ENCODE measurements around the gene SNED1. TPM values are rescaled to one million over a fixed set of nuclear protein-coding genes. Genes with fewer than 3 reads are reported as not detected.

Gene SNED1
- total and polyA plus RNA-seq, 8 donors: 2.0 to 106 (median 16.0) TPM

- Histone ChIP-seq H3K4me3 (no peak overlapping the region), H3K4me1 (peaks cover 0 to 2% (median 0%) of the 10 kb centered on the region in 4 donors), H3K36me3 (peaks cover 0 to 34% (median 22%) of the 10 kb centered on the region in 4 donors), H3K9me3 (peaks cover 3 to 20% (median 15%) of the 10 kb centered on the region in 4 donors), H3K27ac (no peak overlapping the region), H3K27me3 (no peaks in the 10 kb centered on the region)
- TF ChIP-seq POLR2A (IDR thresholded peaks at IDR 0.05) (no peak), EP300 (IDR thresholded peaks at IDR 0.05) (no peak)
- TF ChIP-seq, protein P1, sequence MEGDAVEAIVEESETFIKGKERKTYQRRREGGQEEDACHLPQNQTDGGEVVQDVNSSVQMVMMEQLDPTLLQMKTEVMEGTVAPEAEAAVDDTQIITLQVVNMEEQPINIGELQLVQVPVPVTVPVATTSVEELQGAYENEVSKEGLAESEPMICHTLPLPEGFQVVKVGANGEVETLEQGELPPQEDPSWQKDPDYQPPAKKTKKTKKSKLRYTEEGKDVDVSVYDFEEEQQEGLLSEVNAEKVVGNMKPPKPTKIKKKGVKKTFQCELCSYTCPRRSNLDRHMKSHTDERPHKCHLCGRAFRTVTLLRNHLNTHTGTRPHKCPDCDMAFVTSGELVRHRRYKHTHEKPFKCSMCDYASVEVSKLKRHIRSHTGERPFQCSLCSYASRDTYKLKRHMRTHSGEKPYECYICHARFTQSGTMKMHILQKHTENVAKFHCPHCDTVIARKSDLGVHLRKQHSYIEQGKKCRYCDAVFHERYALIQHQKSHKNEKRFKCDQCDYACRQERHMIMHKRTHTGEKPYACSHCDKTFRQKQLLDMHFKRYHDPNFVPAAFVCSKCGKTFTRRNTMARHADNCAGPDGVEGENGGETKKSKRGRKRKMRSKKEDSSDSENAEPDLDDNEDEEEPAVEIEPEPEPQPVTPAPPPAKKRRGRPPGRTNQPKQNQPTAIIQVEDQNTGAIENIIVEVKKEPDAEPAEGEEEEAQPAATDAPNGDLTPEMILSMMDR (IDR thresholded peaks at IDR 0.05): no peak
- intact Hi-C loops (cut with DNase I; ENCODE audit: low total_unique reads): no loop called here
- WGBS, 5 donors: 96 to 100% (median 96%) methylated on average over 1 to 15 of the region's 15 CpGs
- no peak for DNase-seq
Measured at GRCh38 chr2:241030333-241030680, 31.9 kb downstream of the SNED1 start.

GRCh38 chr2:241030883-241031282 lies 32.5 kb downstream of the SNED1 start:
- intact Hi-C loops (cut with DNase I; ENCODE audit: low total_unique reads): no loop called here
- Histone ChIP-seq H3K36me3 (peaks cover 0 to 34% (median 22%) of the 10 kb centered on the region in 4 donors), H3K27ac (no peak overlapping the region), H3K4me3 (no peak overlapping the region), H3K4me1 (peaks cover 0 to 8% (median under 1%) of the 10 kb centered on the region in 4 donors), H3K9me3 (peaks cover 3 to 15% (median 10%) of the 10 kb centered on the region in 4 donors), H3K27me3 (peaks cover 0 to 3% (median 0%) of the 10 kb centered on the region in 3 donors)
- no peak for DNase-seq
- TF ChIP-seq, protein P1 (IDR thresholded peaks at IDR 0.05): no peak
- no peak for TF ChIP-seq EP300 (IDR thresholded peaks at IDR 0.05)
- TF ChIP-seq POLR2A (IDR thresholded peaks at IDR 0.05): no peak
- no peak for TF ChIP-seq POLR2AphosphoS5 (IDR thresholded peaks at IDR 0.05)
- WGBS, 5 donors: 93 to 99% (median 94%) methylated on average over 7 of the region's 7 CpGs

DNA sequence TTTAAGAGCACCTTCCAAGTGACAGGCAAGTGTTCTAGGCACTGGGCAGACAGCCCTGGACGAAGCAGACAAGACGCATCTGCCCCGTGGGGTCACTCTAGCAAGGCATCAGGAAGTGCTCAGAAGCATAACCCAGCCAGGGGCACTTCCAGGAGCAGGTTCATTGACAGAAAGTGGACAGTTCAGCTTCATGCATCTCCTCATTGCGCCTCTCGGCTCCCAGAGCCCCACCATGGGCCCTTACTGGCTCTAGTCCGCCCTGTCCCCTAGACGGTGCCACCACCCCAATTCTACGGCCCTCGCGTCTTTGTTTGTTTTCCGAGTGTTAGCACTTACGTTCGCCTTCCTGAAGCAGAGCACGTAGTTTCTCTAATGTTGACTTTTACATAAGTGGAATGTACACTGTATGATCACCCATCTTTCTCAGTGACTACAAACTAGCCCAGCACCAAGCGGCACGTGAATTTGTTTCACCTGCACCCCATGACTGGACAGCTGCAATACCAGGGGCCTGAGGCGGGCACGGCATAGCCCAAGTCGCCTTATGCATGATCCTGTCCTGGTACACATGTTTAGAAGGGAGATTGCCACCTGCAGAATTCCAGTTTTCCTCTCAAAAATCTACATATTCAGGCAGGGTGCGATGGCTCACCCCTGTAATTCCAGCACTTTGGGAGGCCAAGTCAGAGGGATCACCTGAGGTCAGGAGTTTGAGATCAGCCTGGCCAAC lies 33.2 kb downstream of the SNED1 start:
- WGBS, 5 donors: 77 to 89% (median 79%) methylated on average over 20 of the region's 20 CpGs
- no peak for DNase-seq

DNA sequence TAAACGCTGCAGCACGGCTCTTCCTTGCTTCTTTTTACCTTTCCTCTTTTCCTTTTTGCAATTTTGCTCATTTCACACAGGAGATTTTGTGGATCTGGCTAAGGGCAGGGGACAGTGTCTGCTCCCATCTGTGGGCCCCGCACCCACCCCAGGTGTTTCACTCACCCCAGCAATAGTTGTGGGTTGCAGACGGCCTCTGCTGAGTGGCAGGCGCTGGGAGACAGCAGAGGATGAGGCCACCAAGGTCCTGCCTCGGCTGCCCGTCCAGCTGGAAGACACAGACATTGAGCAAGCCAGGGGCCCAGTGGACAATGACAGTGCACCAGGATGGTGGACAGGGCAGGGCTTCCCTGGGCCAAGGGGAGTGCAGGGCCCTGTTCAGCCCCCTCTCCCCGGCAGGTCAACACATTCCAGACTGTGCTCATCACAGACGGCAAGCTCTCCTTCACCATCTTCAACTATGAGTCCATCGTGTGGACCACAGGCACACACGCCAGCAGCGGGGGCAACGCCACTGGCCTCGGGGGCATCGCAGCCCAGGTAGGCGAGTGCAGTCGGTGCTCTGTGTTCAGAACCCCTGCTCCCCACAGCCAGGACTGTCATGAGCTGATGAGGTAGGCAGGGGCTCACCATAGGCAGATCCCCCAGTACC lies 35.0 kb downstream of the SNED1 start:
- intact Hi-C loops (cut with DNase I; ENCODE audit: low total_unique reads): no loop called here
- H3K36me3 ChIP-seq: peaks cover 0 to 44% (median 23%) of the 10 kb centered on the region in 4 donors
- no peak overlapping the region for H3K27ac ChIP-seq
- 79 to 90% (median 88%) methylated on average over 9 to 17 of the region's 17 CpGs for WGBS, 5 donors
- no peak for DNase-seq
- H3K4me1 ChIP-seq: peaks cover 9 to 19% (median 13%) of the 10 kb centered on the region in 4 donors
- TF ChIP-seq POLR2A (IDR thresholded peaks at IDR 0.05) (no peak), EP300 (IDR thresholded peaks at IDR 0.05) (no peak)
- TF ChIP-seq, protein P1 (IDR thresholded peaks at IDR 0.05): no peak
- no peak overlapping the region for H3K4me3 ChIP-seq
- H3K9me3 ChIP-seq: no peaks in the 10 kb centered on the region
- H3K27me3 ChIP-seq: peaks cover 0 to 14% (median 0%) of the 10 kb centered on the region in 3 donors

More for the DNA sequence above, 33.2 kb downstream of the SNED1 start:
- TF ChIP-seq EP300 (IDR thresholded peaks at IDR 0.05): no peak
- no peak for TF ChIP-seq POLR2A (IDR thresholded peaks at IDR 0.05)
- no peak for TF ChIP-seq POLR2AphosphoS5 (IDR thresholded peaks at IDR 0.05)
- TF ChIP-seq, protein P1 (IDR thresholded peaks at IDR 0.05): no peak
- H3K27ac ChIP-seq: no peak overlapping the region
- H3K27me3 ChIP-seq: peaks cover 0 to 9% (median 0%) of the 10 kb centered on the region in 3 donors
- no peak overlapping the region for H3K4me3 ChIP-seq
- peaks cover 5 to 15% (median 8%) of the 10 kb centered on the region in 4 donors for H3K4me1 ChIP-seq
- H3K36me3 ChIP-seq: peaks cover 0 to 34% (median 22%) of the 10 kb centered on the region in 4 donors
- intact Hi-C loops (cut with DNase I; ENCODE audit: low total_unique reads): no loop called here
- peaks cover 0 to 8% (median 4%) of the 10 kb centered on the region in 4 donors for H3K9me3 ChIP-seq
